HG02623 (cell line): ENCODE results near the gene WDR43.

Experiments used
- ATAC-seq: cut with Tn5 transposase; IDR thresholded peaks from one replicate; pipeline ENCODE4 v1.9.1; 2021; ENCODE audit warnings: moderate library complexity; ENCODE audit not compliant: unreplicated experiment

The WDR43 gene

GRCh38 chr2:28993206-28993960 lies 98.9 kb downstream of the WDR43 start:
- ATAC-seq: no peak

- no peak for ATAC-seq
Observed at GRCh38 chr2:28994074-28994473, 99.6 kb downstream of the WDR43 start.

DNA sequence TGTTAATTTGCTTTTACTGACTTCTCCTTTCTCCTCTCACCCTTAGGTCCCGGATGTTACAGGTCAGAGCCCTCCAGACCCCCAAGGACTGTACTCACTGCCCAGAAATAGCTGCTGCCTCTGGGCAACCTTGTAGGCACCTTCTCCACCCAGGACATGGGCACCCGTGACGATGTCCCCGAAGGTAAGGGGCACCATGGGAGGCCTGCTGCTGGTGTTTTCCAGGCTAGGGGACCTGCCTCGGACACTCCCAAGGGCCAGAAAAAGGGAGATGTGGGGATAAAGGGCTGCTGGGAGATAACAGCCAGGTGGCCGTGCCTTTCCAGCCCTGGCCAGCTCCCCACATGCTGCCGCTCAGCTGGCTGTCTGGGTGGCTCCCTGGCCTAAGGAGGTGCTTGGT lies 100.2 kb downstream of the WDR43 start:
- ATAC-seq: no peak

DNA sequence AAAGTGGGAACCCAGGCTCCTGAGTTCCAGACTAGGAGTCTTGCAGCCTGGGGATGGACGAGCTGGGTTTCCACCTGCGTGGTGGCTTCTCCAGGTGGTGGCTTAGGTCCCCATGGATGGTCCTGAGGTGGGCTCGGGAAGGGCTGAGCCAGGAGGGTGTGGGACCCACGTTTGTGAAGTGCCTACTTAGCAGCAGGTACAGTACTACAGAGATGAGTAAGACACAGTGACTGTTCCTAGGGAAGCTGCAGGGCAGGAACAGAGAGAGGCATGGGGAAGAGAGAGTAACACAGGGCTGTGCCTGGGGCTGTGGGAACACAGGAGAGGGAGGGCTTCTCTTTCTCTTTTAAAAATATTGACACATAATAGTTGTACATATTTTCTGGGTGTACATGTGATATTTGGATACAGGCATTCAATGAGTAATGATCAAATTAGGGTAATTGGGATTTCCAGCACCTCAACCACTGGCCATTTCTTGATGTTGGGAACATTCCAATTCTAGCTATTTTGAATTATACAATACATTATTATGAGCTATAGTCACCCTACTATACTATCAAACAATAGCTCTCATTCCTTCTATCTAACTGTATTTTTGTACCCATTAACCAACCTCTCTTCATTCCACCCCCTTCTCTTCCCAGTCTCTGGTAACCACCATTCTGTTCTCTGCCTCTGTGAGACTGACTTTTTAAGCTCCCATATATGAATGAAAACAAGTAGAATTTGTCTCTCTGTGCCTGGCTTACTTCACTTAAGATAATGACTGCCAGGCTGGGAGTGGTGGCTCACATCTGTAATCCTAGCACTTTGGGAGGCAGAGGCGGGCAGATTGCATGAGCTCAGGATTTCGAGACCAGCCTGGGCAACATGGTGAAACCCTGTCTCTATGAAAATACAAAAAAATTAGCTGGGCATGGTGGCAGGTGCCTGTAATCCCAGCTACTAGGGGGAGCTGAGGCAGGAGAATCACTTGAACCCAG lies 101.6 kb downstream of the WDR43 start:
- ATAC-seq: no peak

DNA sequence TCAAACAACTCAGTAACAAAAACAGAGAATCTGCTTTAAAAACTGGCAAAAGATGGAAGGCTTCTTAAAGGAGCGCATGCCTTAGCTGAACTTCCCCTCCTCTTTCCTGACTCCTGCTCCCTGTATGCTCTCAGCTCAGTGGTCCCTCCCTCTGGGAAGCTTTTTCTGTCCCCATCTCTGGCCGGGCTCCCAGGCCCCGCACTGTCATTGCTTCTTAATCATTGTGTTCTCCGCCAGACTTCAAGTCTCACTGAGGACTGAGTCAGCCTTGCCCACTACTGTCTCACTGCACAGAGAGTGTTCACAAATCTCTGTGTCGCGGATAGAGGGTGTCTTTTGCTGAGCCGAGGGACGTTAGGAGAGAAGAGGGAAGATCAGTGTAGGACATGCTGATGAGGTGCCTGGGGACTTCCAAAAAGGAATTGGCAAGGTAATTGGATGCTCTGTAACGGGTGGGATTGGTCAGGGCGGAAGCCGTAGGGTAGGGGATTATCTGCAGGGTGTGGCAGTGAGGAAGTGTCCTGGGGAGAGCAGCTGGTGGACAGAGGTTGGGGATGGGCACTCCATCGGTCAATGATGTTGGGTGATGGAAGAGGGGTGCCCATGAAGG lies 102.9 kb downstream of the WDR43 start:
- no peak for ATAC-seq
